Gastrocnemius medialis (tissue), 4 donors: Measurements from ENCODE around the gene NR1I2. TPM values are rescaled to one million over a fixed set of nuclear protein-coding genes. Genes with fewer than 3 reads are reported as not detected.

Source experiments
- ATAC-seq, 2 donors: fragments of 150-250 bp; one replicate each; pipeline ENCODE4 v1.9.1; 2016
- DNase-seq, 2 donors: peaks; one replicate each; pipeline ENCODE4 v3.0.0-alpha.2; 2019
- H3K27ac ChIP-seq, 4 donors: fragments of 200-600 bp; sonication (generic); 1 replicate in 1 of 4; 2 replicates in 3 of 4; pipeline ENCODE4 v1.5.1; 2016 to 2018; ENCODE audit warnings: mild to moderate bottlenecking in 2 of 4, moderate library complexity in 1 of 4
- H3K27me3 ChIP-seq, 3 donors: fragments of 200-600 bp; sonication (generic) in 2 of 3; 1 replicate in 1 of 3; 2 replicates in 2 of 3; pipeline versions ENCODE4 v1.5.1 to v1.6.0; 2016 to 2019; ENCODE audit warnings: mild to moderate bottlenecking in 1 of 3, moderate library complexity in 1 of 3
- H3K36me3 ChIP-seq, 2 donors: fragments of 200-600 bp; sonication (generic) in 1 of 2; one replicate each; pipeline ENCODE4 v1.5.1; 2017 to 2018
- H3K4me1 ChIP-seq, 2 donors: fragments of 200-600 bp; sonication (generic) in 1 of 2; one replicate each; pipeline ENCODE4 v1.5.1; 2016 to 2017; ENCODE audit warnings: mild to moderate bottlenecking in 2 of 2
- H3K4me3 ChIP-seq, 4 donors: fragments of 200-600 bp; sonication (generic) in 3 of 4; 1 replicate in 1 of 4; 2 replicates in 3 of 4; pipeline ENCODE4 v1.5.1; 2016 to 2019; ENCODE audit warnings: mild to moderate bottlenecking in 2 of 4
- H3K9me3 ChIP-seq, 3 donors: fragments of 200-600 bp; sonication (generic) in 2 of 3; 1 replicate in 1 of 3; 2 replicates in 2 of 3; pipeline ENCODE4 v1.5.1; 2016 to 2019
- POLR2A ChIP-seq, 2 donors: fragments of 450-650 bp; IDR thresholded peaks; one replicate each; pipeline ENCODE4 v1.6.1; 2017; ENCODE audit warnings: antibody characterized with exemption in 2 of 2, mild to moderate bottlenecking in 2 of 2, moderate library complexity in 2 of 2
- in situ Hi-C, 4 donors: fragments of 200-750 bp; cut with MboI; loops; one replicate each; pipeline versions ENCODE4 v1.15.0 to v1.8.0; 2017; ENCODE audit warnings: low sequenced_read_pairs in 4 of 4
- intact Hi-C: fragments of 100-400 bp; cut with DNase I; formaldehyde crosslinking; loops from one replicate; pipeline ENCODE4 v1.15.1; 2023; ENCODE audit warnings: low total_unique reads
- total RNA-seq, 4 donors: library from RNA; depleted of rRNA; stranded (reverse); fragments of >200 nt; gene quantifications; one replicate each; pipeline versions ENCODE4 v1.1.0 to v1.2.3, GENCODE V29; 2016
- TF ChIP-seq, protein P1 (sequence below), 5 experiments: fragments of 450-650 bp in 3 of 5; fragments of 200-600 bp in 2 of 5; sonication (generic) in 2 of 5; IDR thresholded peaks in 4 of 5; conservative IDR thresholded peaks in 1 of 5; 1 replicate in 4 of 5; 2 replicates in 1 of 5; pipeline ENCODE4 v1.5.1; 2016 to 2019; ENCODE audit warnings: antibody characterized with exemption in 5 of 5, mild to moderate bottlenecking in 3 of 5, moderate library complexity in 3 of 5

Gene NR1I2
- total RNA-seq, 4 donors from 2014 or later = 0.17 to 0.18 TPM; not detected in 2

DNA sequence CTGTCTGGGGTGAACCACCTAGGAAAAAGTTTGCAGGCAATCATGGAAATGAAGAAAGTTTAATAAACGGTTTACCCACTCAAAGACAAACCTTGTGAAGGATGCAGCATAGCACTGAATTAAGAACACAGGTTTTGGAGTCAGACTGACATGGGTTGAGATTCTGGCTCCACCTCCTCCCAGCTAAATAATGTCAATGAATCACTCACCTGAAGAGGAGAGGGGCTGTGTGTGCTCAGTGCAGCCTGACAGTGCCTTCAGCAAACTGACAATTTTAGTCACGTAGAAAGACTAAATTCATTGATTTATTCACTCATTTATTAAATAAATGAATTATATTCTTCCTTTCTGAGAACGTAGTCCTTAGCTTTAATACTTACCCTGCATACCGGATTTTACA is 18.9 kb downstream of the NR1I2 start:
- H3K36me3 ChIP-seq = no peaks in the 10 kb centered on the region
- DNase-seq = no peak
- H3K27me3 ChIP-seq = no peaks in the 10 kb centered on the region
- H3K4me3 ChIP-seq = no peak overlapping the region
- ATAC-seq = no peak
- no peaks in the 10 kb centered on the region for H3K4me1 ChIP-seq
- H3K27ac ChIP-seq = no peak overlapping the region
- intact Hi-C loops = no loop called here
- H3K9me3 ChIP-seq = no peaks in the 10 kb centered on the region
- TF ChIP-seq, protein P1, sequence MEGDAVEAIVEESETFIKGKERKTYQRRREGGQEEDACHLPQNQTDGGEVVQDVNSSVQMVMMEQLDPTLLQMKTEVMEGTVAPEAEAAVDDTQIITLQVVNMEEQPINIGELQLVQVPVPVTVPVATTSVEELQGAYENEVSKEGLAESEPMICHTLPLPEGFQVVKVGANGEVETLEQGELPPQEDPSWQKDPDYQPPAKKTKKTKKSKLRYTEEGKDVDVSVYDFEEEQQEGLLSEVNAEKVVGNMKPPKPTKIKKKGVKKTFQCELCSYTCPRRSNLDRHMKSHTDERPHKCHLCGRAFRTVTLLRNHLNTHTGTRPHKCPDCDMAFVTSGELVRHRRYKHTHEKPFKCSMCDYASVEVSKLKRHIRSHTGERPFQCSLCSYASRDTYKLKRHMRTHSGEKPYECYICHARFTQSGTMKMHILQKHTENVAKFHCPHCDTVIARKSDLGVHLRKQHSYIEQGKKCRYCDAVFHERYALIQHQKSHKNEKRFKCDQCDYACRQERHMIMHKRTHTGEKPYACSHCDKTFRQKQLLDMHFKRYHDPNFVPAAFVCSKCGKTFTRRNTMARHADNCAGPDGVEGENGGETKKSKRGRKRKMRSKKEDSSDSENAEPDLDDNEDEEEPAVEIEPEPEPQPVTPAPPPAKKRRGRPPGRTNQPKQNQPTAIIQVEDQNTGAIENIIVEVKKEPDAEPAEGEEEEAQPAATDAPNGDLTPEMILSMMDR (IDR thresholded peaks at IDR 0.05 in 4 of 5, conservative IDR thresholded peaks at IDR 0.05 in 1 of 5) = no peak
- TF ChIP-seq POLR2A (IDR thresholded peaks at IDR 0.05) = no peak
- in situ Hi-C loops = no loop called here

DNA sequence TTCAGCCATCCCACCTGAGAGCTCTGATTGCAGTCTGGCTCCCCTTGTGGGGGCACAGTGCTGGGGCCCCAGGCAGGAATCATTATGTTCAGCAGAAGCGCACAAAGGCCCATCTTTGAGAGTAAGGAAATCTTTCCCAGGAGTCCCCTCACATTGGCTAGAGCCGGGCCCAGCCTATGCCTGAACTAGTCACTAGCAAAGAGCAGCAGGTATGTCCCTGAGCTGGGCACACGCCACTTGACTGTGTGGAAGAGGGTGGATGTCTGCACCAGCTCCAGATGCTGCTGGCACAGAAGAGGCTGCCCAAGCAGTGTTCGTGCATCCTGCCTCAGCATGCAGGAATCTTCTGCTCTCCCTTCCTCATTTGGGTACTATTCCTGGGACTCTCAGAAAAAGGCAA is 26.3 kb downstream of the NR1I2 start:
- intact Hi-C loops (no loop called here), in situ Hi-C loops (no loop called here)
- H3K27me3 ChIP-seq = no peaks in the 10 kb centered on the region
- H3K36me3 ChIP-seq = no peaks in the 10 kb centered on the region
- no peak for TF ChIP-seq POLR2A (IDR thresholded peaks at IDR 0.05)
- TF ChIP-seq, protein P1 (IDR thresholded peaks at IDR 0.05 in 4 of 5, conservative IDR thresholded peaks at IDR 0.05 in 1 of 5) = no peak
- no peak overlapping the region for H3K27ac ChIP-seq
- no peaks in the 10 kb centered on the region for H3K4me1 ChIP-seq
- DNase-seq = no peak
- H3K4me3 ChIP-seq = no peak overlapping the region
- H3K9me3 ChIP-seq = no peaks in the 10 kb centered on the region
- no peak for ATAC-seq

DNA sequence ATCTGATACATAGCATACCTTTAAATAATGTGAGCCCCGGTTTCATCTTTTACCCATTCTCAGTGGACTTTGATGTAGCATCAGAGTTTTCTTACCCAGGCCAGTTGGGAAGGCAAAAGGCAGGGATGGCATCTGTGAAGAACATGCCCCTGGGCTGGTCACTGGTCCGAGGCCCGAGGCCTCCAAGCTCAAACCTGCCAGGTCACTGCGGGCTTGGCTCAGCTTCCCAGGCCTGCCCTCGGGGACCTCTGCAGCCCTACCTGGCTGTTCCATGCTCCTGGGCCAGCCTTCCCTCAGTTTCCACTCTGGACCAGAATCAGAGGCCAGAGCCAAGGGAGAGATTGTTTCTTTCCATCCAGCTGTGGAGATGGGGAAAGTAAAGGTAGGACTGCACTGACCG is 26.9 kb downstream of the NR1I2 start:
- ATAC-seq = no peak

DNA sequence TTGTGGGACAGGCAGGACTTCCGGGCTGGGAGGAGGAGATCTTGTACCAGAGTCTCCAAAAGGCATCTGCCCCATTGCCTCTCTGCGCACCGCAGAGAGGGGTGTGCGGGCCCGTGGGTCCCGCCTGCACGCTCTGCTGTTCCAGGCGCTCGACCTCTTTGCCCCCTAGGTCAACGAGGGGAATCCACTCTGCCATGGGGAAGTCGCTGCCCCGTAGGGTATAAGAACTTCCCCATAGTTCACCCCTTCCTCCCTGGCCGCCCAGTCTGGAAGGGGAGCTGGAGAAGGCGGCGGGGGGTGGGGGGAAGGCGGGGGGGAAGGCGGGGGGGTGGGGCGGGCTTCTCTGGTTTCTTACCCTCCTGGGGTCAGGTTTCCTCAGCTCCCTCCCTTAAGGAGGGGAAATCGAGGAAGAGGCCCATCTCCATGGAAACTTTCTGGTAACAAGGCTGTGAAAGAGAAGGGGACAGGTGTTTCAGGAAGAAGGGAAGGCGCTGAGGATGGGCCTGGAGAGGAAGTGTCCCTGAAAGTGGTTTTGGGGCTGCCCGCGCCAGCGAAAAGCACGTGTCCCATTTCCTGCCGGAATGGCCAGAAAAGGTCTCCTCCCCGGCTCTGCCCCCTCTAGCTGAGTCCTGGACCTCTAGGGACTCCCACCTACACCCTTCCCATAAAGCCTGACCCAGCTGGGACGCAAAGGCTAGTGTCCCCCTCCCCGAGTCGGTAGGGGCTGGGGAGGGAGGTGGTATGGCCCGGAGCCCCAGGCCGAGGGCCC is 27.5 kb downstream of the NR1I2 start:
- Histone ChIP-seq H3K4me1 (no peaks in the 10 kb centered on the region), H3K27me3 (no peaks in the 10 kb centered on the region), H3K27ac (no peak overlapping the region), H3K4me3 (peak overlapping the region; percentile 46 to 59 (median 52)), H3K36me3 (no peaks in the 10 kb centered on the region), H3K9me3 (no peaks in the 10 kb centered on the region)
- TF ChIP-seq, protein P1 (IDR thresholded peaks at IDR 0.05 in 4 of 5, conservative IDR thresholded peaks at IDR 0.05 in 1 of 5) = no peak
- ATAC-seq (no peak), DNase-seq (no peak)
- in situ Hi-C loops = no loop called here
- intact Hi-C loops = no loop called here

More for the DNA sequence above, 26.9 kb downstream of the NR1I2 start:
- Histone ChIP-seq H3K4me3 (no peak overlapping the region), H3K27me3 (no peaks in the 10 kb centered on the region), H3K9me3 (no peaks in the 10 kb centered on the region), H3K36me3 (no peaks in the 10 kb centered on the region), H3K4me1 (no peaks in the 10 kb centered on the region), H3K27ac (no peak overlapping the region)
- no peak for DNase-seq
- in situ Hi-C loops (no loop called here), intact Hi-C loops (no loop called here)
- TF ChIP-seq, protein P1 (IDR thresholded peaks at IDR 0.05 in 4 of 5, conservative IDR thresholded peaks at IDR 0.05 in 1 of 5) = no peak
- TF ChIP-seq POLR2A (IDR thresholded peaks at IDR 0.05) = no peak
